GM13976 (cell line): ENCODE measurements around the gene SPCS3.

ENCODE experiments used
- DNase-seq: peaks from one replicate; pipeline ENCODE4 v3.0.0; 2012; ENCODE audit warnings: low spot score
- in situ Hi-C: fragments of 300-500 bp; cut with MboI; formaldehyde crosslinking; loops from one replicate; pipeline ENCODE4 v1.12.0; 2022; ENCODE audit warnings: low sequenced_read_pairs, mixed read lengths, inconsistent platforms; ENCODE audit not compliant: unreplicated experiment
- TF ChIP-seq, protein P1 (sequence below): IDR thresholded peaks from 2 replicates; pipeline ENCODE4 v1.5.1; 2012; ENCODE audit warnings: borderline replicate concordance, mild to moderate bottlenecking; ENCODE audit not compliant: insufficient read depth; ENCODE audit errors: extremely low read depth, missing control alignments, control extremely low read depth

The SPCS3 gene

DNA sequence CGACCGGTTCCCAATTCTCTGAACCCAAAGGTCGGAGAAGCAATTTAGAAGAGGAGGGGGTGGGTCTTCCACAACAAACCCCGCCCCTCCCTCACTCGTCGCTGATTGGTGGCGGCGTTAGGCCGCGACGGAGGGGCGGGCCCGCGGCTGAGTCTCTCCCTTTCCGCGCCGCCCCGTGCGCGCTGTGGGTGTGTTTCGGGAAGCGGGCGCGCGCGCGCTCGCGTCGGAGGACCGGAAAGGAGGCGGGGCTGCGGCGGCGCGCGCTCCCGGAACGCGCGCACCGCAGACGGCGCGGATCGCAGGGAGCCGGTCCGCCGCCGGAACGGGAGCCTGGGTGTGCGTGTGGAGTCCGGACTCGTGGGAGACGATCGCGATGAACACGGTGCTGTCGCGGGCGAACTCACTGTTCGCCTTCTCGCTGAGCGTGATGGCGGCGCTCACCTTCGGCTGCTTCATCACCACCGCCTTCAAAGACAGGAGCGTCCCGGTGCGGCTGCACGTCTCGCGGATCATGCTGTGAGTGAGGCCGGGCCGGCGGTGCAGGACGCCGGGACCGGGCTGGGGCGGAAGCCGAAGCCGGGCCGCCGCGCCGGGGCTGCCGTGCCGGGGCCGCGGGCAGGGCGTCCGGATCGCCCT lies at the start of gene SPCS3:
Gene SPCS3 (plus strand): TSS at position 263 of the 636 bp plus-strand sequence. CDS start 111 bp downstream, at position 374.
- TF ChIP-seq, protein P1, sequence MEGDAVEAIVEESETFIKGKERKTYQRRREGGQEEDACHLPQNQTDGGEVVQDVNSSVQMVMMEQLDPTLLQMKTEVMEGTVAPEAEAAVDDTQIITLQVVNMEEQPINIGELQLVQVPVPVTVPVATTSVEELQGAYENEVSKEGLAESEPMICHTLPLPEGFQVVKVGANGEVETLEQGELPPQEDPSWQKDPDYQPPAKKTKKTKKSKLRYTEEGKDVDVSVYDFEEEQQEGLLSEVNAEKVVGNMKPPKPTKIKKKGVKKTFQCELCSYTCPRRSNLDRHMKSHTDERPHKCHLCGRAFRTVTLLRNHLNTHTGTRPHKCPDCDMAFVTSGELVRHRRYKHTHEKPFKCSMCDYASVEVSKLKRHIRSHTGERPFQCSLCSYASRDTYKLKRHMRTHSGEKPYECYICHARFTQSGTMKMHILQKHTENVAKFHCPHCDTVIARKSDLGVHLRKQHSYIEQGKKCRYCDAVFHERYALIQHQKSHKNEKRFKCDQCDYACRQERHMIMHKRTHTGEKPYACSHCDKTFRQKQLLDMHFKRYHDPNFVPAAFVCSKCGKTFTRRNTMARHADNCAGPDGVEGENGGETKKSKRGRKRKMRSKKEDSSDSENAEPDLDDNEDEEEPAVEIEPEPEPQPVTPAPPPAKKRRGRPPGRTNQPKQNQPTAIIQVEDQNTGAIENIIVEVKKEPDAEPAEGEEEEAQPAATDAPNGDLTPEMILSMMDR, result no peak
- in situ Hi-C loops, result no loop called here
- DNase-seq, result peak; percentile 95

DNA sequence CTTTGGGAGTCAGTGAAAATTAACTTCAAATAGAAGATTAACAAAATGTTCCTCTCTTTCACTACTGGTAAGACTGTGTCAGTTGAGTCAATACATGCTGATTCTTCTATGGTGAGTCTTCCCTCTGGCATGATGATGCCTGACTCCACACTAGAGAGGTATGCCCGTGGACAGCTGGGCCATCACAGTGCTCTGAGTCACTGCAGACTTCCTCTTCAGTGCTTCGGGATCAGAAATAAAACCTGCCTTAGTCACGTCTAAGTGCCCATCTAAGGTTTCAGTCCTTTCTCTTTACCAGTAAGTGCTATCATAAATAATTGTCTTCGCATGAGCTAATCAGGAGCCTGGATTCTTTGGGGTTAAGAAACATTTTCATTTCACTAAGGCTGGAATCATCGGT lies 49.1 kb upstream of the SPCS3 start:
- no peak for DNase-seq

DNA sequence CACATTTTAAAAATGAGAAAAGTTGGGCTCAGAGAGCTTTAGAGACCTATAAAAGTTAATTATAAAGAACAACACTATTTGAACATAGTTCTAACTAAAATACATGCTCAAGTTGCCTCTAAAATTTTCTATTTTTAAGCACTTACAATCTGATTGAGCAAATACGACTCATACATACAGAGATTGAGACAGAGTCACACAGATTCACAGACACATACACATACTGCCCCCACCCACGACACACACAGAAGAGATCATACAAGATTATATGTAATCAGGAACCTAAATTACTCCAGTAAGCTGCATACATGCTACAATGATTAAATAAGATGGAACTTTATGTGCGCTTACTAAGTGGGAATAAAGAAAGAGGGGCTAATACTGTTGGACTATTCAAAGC lies 48.0 kb upstream of the SPCS3 start:
- no peak for DNase-seq
- TF ChIP-seq, protein P1, result no peak
- in situ Hi-C loops, result no loop called here

More for the DNA sequence above, 49.1 kb upstream of the SPCS3 start:
- TF ChIP-seq, protein P1, result no peak
- in situ Hi-C loops, result no loop called here

DNA sequence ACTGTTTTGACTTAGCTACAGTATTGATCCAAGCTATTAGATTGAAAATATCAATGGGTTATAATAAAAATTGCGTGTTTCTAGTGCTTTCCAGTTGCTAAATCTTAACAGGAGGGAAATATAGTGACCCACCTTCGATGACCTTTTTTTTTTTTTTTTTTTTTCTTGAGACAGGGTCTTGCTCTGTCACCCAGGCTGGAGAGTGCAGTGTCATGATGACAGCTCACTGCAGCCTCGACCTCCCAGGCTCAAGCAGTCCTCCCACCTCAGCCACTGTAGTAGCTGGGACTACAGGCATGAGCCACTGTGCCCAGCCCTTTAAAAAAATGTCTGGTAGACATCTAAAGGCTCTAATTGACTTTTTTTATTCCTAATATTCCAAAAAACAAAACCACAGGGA lies 47.0 kb upstream of the SPCS3 start:
- TF ChIP-seq, protein P1, result no peak
- in situ Hi-C loops, result no loop called here
- no peak for DNase-seq

DNA sequence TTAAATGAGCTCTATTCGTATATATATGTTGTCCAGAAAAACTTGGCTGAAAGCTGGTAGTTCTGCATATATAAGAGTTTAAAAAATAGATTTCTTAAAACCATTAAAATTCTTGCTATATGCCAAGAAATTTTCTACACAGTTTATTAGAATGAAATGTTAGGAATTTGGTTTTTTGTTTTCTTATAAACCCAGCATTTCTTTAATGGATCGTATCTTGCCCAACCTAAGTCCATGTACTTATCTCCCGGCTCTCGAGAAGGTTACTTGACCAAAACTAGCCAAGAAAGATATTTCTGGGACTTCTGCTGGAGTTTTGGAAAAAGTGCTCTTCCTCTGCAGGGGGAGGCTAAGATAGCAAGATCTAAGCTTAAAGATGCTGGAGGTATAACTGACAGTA lies 46.0 kb upstream of the SPCS3 start:
- in situ Hi-C loops, result no loop called here
- TF ChIP-seq, protein P1, result no peak
- no peak for DNase-seq

DNA sequence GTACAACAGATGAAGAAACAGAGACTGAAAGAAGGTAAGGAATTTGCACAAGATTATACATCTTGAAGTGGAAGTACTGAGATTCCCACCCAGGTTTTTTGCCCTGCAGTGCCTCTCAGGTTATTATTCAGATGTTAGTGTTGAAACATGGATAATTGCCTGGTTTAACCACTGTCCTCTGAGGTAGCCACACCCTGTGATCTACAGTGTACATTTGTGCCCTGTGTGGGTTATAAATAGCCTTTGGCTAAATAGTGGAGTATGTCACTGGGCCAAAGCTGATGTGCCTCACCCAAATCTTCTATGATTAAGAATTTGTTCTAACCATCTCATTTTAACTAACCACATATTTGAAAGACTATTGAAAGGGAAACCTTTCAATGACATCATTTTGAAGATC lies 45.3 kb upstream of the SPCS3 start:
- no peak for DNase-seq
- in situ Hi-C loops, result no loop called here
- TF ChIP-seq, protein P1, result no peak
